H1 (cell line): Measurements from ENCODE around the gene TTR.

ENCODE experiments used
- JUND ChIP-seq: IDR thresholded peaks from 2 replicates; pipeline ENCODE4 v1.6.1; 2011; ENCODE audit warnings: mild to moderate bottlenecking, improper control_type of control experiment, low read length
- MAFK ChIP-seq: IDR thresholded peaks from 2 replicates; pipeline ENCODE4 v1.6.1; 2012; ENCODE audit warnings: low read depth, mild to moderate bottlenecking, improper control_type of control experiment, low read length
- POLR2A ChIP-seq, 2 experiments: IDR thresholded peaks; 1 replicate in 1 of 2; 2 replicates in 1 of 2; pipeline ENCODE4 v1.6.1; 2011; ENCODE audit warnings: low read depth in 2 of 2, low read length in 2 of 2, mild to moderate bottlenecking in 2 of 2; ENCODE audit errors: control extremely low read depth in 1 of 2
- POLR2AphosphoS5 ChIP-seq: IDR thresholded peaks from 2 replicates; pipeline ENCODE4 v1.6.1; 2011; ENCODE audit warnings: low read depth, low read length
- RFX5 ChIP-seq: IDR thresholded peaks from 2 replicates; pipeline ENCODE4 v1.6.1; 2011; ENCODE audit warnings: low read depth, low read length, improper control_type of control experiment, borderline replicate concordance
- TF ChIP-seq, protein P1 (sequence below), 3 experiments: IDR thresholded peaks; 1 replicate in 2 of 3; 2 replicates in 1 of 3; pipeline versions ENCODE4 v1.5.1 to v1.6.1; 2011; ENCODE audit warnings: low read length in 3 of 3, mild to moderate bottlenecking in 3 of 3, inconsistent platforms in 2 of 3, low read depth in 1 of 3, moderate library complexity in 1 of 3; ENCODE audit not compliant: insufficient read depth in 1 of 3; ENCODE audit errors: control extremely low read depth in 1 of 3

DNA sequence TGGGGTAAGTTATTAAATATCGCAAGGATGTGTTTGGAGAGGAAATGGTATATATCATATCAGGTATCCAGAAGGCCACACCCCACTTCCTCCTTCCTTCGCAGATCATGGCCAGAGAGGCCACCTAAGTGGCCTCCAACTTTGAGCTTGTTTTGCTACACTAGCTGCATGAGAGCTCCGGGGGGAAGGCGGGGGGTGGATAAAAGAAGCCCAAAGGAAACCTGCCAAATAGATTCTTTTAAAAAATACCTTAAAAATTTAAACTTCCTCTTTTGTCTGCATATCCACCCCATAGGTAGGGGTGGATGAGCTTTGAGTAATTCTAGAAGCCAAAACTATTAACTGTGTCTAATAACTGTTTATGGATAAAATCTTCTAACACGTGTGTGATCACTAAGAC, 5.7 kb upstream of the TTR start:
- TF ChIP-seq RFX5 (no peak), MAFK (no peak), POLR2A (IDR thresholded peaks at IDR 0.05; ENCODE audit: control extremely low read depth in 1 of 2, low read depth in 2 of 2, low read length in 2 of 2) (no peak), POLR2AphosphoS5 (no peak), JUND (no peak)
- TF ChIP-seq, protein P1, sequence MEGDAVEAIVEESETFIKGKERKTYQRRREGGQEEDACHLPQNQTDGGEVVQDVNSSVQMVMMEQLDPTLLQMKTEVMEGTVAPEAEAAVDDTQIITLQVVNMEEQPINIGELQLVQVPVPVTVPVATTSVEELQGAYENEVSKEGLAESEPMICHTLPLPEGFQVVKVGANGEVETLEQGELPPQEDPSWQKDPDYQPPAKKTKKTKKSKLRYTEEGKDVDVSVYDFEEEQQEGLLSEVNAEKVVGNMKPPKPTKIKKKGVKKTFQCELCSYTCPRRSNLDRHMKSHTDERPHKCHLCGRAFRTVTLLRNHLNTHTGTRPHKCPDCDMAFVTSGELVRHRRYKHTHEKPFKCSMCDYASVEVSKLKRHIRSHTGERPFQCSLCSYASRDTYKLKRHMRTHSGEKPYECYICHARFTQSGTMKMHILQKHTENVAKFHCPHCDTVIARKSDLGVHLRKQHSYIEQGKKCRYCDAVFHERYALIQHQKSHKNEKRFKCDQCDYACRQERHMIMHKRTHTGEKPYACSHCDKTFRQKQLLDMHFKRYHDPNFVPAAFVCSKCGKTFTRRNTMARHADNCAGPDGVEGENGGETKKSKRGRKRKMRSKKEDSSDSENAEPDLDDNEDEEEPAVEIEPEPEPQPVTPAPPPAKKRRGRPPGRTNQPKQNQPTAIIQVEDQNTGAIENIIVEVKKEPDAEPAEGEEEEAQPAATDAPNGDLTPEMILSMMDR (IDR thresholded peaks at IDR 0.05; ENCODE audit: control extremely low read depth in 1 of 3, insufficient read depth in 1 of 3, low read depth in 1 of 3, low read length in 3 of 3): no peak
